IPS DF 4.7 (cell line): ENCODE measurements around the gene TMED3.

Experiments
- DNase-seq: peaks from one replicate; pipeline ENCODE4 v3.0.0-alpha.2; 2013; ENCODE audit warnings: low spot score; ENCODE audit errors: extremely low read depth

Gene TMED3

DNA sequence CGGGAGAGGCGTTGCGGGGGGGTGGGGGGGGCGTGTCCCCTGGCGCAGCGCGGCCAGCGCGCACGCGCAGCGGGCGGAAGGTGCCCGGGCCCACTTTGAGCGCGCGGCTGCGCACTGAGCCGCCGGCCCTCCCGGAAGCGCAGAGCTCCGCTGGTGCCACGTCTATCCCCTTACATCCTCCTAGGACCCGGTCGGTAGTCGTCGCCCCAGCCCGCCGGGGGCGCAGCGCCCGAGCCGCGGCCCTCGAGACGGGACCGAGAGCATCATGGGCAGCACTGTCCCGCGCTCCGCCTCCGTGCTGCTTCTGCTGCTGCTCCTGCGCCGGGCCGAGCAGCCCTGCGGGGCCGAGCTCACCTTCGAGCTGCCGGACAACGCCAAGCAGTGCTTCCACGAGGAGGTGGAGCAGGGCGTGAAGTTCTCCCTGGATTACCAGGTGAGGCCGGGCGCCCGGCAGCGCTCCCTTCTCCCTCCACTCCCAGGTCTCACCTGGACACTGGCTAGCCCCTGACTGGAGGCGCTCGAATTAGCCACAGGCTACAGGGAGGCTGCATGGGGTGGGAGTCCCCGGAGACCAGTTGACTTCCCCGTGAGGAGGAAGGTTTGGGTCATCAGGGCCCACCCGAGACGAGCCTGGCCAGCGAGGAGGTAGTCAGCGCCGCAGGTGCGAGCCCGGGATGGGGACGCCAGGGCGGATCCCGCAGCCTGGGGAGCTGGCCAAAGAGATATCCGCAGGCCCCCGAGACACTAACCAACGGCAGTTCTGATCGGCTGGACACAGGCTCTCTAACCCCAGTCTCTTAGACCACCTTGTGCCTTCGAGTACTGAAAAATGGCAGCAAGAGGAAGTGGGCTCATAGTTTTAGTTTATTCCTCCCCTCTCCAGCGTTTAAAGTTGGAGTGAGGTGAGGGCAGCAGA, at the start of gene TMED3:
TMED3 (plus strand) TSS at position 128 of the 916 bp plus-strand sequence; CDS start at position 266, 138 bp downstream.
- DNase-seq, result peak; percentile 62

DNA sequence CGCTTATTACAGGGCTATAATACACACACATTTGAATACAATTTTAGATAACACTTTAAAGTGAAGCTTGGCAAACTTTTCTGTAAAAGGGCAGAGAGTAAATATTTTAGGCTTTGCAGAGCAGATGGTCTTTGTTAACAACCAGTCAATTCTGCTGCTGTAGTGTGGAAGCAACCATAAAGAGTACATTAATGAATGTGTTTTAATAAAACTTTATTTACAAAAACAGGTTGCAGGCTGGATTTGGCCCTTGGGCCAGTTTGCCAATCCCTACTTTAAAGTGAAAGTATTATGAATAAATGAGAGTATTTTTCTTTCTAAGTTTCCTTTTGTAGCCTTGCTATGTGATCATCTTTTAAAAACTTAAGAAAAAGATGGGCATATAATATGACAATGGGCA, 49.1 kb upstream of the TMED3 start:
- DNase-seq, result no peak

DNA sequence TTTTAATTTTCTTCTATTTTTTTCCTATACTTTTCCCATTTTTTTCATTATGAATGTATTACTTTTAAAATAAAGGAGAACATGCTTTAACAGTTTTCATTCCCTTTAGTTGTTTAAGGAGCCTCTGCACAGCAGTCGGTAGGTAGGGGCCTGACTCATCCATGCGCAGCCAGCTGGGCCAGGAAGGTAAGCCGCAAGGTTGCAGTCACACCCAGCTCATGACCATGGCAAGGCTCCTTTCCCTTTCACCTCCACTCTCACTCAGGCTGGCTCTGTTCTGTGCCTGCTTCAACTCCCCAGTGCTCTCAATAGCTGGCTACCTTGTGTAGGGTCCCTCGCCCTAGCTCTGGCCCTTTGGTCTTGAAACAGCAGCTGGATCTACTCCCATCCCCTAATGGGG, 45.7 kb upstream of the TMED3 start:
- no peak for DNase-seq

DNA sequence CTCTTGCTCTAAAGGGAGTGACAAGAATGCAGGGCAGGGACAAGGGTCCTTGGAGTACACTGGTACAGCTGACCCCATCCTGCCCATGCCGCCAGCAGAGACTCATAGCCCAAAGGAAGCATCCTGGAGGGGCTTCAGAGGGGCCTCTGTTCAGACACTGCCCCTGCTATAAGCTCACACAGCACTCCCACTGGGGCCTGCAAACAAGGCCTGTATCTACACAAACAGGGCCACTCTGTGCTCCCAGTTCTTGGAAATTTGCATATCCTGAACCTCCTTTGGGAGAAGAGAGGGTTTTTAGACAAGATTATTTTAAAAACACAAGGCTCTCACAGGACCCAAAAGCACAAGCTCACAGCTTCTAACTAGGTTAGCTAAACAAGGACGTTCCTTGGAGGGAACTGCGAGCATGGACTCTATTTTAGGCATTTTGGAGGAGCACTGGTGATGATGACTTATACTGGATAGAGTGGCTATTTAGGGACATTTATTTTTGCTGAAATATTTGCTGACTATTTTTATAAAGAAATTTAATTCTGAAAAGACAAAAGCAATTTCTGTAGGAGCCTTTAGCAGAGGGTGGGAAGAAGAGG, 44.8 kb upstream of the TMED3 start:
- no peak for DNase-seq

DNA sequence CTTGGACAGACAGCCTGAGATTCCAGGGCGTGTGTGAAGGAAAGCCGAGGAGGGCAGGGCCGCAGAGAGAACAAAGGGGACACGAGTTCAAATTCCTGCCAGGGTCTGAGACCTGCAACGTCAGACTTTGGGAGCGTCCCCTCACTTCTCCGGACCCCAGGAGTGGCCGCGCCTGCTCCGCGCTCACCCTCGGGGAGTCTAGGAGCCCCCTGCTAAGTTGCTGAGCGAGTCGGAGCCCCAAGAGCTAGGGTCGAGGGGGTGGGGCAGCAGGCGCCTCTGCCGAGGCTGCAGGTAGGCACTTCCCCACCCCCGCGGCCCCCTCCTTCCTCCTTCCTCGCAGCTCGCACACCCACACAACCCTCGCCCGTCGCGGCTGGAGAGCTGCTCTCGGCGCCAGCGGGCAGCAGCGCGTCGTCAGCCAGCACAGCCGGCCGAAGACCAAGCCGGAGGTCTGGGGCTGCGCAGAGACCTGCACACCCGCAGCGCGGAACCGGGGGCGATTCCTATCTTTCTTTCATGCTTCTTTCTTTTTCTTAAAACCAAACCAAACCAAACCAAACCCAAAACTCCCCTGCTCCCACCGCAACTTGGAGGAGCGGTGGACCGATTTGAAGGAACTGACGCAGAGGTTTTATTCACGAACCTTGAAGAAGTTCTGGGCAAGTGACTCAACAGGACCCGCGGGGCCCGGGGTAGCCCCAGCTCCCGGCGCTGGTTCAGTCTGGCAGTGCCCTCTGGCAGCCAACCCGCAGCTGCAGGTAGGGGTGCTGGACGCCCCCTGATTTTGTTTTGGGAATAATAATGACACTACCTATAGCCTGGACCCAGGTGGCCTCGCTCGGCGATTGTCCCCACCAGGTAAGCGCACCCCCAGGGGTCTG, 28.3 kb upstream of the TMED3 start, which contains the start of gene ANKRD34C:
ANKRD34C (plus strand) TSS at position 352 of the 881 bp plus-strand sequence. CDS start 10,563 bp downstream, outside the sequence.
- DNase-seq, result no peak

DNA sequence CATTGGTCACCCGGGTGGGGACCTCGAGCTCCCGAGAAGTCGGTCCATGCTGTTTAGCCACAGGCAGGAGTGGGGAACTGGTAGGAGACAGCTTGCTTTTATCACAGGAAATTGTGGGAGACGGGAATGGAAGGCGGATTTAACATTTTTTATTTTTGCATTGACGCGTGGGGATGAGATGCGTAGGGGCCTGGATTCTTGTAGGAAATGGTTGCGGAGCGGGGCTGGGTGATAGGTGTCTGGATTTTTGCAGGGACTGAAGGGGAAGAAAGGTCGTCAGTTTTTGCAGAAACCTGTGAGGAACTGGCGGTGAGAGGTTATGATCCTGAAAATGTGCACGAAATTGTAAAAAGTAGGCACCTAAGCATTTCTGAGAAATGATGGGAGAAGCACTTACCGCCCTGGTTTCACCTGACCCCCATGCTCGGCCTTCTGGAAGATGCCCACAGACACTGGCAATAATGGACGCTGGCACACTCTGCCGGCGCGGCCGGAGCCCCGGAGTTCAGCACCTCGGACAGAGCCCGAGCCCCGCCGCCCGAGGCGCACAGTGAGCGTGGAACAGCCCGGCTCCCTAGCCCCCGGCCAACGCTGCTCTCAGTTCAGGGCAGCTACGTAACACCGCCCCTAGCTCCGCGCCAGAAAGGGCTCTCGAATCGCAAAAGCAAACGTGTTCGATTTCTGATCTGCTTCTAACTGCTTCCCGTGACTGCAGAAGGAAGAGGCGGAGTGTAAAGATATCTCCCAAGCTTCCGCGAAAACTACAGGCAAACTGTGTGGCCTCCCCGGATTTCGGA, 27.5 kb upstream of the TMED3 start:
- DNase-seq, result peak; percentile 14

DNA sequence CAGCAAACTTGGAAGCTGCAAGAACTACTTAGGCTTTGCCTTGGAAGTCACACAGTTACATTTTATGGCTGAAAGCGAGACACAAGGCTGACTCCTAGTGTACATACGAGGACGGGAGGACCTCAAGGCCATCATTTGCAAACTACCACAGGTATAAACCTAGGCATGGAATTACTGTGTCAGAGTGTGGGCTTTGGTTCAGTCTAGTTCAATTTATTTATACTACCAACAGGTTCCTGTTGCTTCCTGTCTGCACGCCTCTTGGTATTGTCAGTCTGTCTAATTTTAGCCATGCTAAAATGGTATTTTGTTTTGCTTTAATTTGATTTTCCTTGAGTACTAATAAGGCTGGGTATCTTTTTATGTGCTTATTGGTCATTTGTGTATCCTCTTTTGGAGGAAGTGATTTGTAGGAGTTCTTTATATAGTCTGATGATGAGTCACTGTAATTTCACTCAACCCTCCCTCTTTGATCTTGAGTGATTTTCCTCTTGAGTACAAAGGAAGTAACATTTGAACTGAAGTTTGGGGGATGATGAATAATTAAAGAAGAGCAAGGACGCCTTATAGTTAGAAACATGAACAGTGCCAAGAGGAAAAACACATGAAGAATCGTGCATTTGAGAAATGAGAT, 20.2 kb upstream of the TMED3 start:
- DNase-seq, result no peak

DNA sequence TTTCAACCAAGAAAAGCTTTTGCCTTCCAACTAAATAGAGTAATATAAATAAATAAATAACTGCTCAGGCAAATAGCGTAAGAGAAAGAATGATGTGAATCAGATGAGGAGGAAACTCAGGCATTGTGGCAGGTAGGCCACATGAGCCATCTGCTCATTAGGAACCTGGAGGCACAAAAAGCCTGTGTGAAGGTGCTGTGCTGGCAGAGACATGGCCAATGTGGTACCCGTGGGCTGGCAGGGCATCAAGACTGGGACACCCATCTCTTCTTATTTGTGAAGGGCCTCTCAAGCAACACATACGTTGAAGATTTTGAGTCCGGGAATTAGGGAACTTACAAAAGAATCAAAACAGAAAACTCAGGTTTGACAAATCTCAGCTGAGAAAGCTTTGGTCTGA, 18.9 kb upstream of the TMED3 start:
- DNase-seq, result no peak

DNA sequence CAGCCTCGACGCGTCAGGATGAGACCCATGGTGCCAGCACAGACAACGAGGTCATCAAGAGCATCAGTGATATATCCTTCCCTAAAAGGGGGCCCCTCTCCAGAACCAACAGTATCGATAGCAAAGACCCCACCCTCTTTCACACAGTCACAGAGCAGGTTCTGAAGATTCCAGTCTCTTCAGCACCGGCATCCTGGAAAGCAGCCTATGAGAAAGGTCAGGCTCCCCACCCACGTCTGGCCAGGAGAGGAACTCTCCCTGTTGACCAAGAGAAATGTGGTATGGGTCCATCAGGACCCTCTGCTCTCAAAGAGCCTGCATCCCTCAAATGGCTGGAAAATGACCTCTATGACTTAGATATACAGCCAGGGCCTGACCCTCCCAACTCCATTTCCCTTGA, 16.8 kb upstream of the TMED3 start:
- DNase-seq, result no peak

DNA sequence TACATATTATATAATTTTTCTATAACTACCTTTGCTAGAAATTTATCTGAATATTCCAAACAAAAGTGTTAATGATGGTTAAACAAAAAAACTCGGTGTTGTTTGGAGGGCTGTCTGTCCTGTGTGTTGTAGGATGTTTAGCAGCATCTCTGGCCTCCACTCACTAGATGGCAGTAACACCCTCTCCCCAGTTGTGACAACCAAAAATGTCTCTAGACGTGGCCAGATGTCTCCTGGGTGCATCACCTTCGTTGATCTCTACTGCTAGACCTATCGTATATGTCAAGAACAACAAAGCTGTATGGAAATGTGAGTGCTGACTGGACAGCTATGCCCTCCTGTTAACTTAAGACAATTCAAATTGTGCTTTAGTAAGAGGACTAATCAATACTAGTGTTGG, 14.3 kb upstream of the TMED3 start:
- no peak for DNase-seq

DNA sequence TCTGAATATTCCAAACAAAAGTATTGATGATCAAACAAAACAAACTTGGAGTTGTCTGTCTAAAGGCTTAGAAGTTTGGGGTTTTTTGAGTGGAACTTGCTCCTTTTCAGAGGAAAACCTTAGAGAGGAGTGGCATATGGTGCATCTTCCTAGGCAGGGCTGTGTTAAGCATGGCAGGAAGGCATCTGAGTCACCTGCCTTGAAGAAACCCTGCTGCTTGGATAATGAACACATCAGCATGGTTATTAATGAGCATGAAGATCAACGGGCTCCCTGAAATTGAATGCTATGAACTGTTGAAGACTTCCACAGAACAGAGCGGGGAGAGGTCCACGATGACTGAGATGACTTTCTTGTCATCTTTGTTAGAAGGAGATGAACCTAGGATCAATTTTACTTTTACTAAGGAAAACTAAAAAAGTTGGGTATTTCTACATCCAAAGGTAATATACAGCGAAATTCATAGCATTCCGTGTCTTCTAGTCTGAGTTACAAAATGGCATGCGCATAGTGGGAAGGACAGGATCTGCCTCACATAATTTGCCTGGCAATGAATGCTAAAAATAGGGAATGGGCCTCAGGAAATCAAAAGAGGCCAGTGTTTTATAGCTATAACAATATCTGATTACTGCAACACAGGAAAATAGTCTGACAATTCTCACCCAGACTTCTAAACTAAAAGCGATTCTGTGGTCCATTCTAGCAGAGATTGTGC, 11.6 kb upstream of the TMED3 start:
- no peak for DNase-seq

DNA sequence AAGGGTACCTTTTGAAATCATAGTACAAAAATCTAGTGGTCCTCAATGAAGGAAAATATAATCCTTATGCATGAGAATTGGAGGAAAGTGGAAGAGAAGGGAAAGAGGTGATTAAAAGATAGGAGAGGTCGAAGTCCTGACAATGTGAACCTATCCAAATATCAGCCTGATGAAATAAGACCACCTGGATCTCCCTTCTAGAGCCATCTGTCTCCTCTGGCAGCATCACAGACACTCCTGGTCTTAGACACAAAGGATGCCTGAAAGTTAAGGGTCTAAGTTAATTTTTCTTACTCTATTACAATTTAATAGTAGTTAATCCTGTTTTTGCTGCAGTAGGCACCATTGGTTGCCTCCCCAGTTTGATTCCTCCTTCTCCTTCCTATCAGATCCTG, 11.1 kb upstream of the TMED3 start:
- DNase-seq, result no peak

DNA sequence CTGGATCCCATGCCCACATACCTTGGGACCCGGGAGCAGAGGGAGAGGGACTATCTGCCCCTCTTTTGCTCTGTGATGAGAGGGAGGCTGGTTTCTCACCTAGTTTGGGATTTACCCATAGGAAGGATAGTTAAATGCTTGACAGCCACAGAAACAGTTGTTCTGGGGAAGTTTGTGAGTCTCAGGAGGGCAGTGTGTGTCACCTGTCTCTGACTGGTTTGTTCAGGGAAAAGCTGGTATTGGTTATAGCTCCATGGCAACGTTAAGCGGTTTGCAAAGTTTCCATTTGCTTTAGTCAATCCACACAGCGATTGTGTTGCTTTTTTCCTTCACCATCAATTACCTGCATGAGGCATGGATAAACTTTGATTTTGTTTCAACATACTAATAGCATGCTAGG, 3.7 kb upstream of the TMED3 start:
- DNase-seq, result no peak

DNA sequence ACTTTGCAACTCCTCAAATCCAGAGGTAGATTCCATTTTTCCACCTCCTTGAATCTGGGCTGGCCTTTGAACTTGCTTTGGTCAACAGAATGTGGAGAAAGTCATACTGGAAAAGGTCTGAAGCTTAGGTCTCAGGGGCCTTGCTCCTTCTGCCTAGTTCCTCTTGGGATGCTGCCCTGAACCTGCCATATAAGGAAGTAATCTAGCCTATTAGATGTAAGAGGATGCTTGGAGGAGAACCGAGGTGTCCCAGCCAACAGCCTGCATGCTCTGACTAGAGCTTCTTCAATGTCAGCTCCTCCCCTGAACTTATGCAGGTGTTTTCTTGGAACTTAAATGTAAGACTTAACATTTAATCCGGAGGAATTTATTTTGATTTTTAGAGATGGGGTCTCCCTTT, 2.0 kb upstream of the TMED3 start:
- no peak for DNase-seq

DNA sequence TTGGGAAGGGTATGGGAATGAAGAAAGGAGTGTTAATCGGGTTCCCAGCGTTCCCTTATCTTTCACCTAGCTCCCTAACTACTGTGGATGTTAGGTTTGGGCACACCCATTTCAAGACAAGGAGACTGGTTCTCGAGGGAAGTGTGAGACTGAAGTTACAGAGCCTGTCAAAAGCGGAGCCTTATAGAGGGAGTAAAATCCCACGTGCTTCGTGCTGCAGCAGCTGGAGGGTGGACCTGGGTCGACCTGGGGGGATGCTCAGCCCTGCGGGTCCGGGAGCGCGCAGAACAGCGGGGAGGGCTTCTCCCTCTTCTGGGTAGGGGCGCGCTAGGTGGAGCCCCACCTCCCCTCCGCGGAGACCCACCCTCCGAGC, 314 bp upstream of the TMED3 start:
- DNase-seq, result no peak

DNA sequence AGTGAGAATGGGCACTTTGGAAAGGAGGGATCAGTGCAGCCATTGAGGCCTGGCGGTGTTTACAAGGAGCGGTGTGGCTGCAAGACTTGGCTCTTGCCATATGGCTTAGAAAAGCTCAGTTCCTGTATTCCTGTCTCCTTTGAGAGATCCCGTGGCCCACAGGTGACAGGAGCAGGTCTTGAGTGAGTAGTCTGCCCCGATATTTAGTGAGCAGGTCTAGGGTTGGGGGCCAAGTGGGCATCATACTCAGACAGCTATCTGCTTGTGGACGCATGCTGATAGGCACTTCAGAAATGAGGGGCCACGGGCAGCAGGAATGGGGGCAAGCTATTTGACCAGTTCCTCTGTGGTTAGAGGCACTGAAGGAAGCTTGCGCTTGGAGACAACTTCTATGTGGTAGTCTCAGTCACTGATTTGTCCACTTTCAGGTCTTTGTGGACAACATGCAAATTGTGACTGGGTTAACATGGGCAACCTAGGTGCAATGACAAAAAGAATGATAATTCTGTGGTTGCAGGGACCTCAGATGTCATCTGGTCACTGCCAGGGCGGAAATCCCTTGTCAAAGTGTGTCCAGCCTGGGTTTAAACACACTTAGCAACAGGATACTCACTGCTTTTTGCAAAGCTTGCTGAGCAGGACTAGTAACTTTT, 1.1 kb downstream of the TMED3 start:
- no peak for DNase-seq

DNA sequence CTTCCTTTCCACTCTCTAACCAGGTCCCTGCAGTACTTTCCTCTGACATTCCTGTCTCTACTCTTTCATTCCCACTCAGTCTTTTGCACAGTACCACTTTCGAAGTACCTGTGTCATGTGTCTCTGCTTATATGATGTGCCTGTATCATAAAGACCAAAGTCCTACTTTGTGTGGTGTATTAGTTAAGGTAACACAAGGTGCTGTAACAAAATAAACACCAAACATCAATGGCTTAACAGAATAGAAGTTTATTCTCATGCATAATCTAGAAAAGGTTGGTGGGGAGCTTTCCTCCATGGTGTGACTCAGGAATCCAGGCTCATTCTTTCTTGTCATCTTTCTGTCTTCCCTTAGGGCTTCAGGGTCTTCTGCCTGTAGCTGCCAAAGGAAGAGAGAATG, 3.3 kb downstream of the TMED3 start:
- no peak for DNase-seq

DNA sequence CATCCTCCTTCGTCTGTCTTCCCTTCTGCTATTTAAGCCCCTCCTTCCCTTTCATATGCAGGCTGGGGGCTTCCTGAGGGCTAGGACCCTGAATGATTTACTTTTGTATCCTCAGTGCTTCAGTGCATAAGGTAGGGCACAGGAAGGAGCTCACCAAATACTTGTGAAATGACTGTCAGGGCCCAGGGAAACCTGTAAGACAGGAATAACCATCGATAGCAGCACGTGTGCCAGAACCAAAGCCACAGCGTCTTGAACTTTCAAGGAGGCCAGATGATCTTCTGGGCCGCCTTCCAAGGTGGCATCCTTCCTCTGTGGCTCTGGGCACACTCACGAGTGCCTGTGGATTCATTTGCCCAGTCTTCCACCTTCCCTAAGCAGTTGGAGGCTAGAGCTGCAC, 3.9 kb downstream of the TMED3 start:
- DNase-seq, result no peak

DNA sequence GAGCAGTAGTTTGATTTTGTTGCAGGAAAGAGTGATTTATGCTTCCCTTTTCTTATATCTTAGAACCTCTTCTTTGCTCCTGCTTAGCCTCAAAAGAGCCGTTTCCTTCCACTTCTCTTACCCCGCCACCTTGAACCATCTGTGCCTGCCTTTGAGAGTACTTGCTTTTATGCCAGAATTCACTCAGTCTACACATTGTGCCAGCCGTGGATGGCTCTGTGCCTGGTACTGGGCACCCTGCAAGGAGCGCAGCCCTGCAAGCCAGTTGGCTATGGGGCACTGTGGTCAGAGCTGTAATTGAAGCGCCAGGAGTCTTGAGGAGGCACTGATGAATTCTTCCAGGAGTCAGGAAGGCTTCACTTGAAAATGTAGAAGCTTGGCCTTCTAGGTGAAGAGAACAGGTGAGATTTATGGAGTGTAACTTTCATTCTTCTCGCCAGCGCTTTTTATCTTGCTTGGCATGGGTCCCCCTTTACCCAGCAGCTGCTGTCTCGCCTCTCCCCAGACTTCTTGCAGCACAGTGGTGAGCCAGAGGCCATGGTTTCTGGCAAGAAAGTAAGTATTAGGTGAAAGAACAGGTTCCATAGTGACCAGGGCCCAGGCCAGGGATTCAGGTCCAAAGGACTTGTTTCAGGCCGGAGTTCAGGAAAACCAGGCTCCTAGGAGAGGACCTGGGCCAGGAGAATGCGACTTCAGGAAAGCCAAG, 4.9 kb downstream of the TMED3 start:
- no peak for DNase-seq
